ENCODE measurements around the gene ADCY6. TPM values are rescaled to one million over a fixed set of nuclear protein-coding genes. Genes with fewer than 3 reads are reported as not detected.

ADCY6 gene
- total RNA-seq, 2 experiments from 2014 or later: not detected

DNA sequence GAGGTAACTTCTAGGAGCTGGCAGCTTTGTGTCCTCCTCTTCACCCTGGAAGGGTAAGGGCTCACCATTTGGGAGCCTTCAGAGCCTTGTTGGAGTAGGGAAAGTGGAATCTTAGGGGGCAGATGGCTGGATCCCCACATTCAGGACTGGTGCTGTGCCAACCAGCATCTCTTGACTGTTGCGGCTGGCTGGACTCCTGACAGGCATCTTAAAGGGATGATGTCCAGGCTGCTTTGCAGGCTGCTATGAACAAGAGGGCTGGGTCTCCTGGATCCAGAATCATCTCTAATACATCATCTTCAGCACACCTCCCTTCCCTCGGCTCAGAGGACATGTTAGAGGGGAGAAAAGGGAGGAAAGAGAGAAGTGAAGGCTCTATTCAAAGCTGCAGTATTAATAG lies 33.8 kb upstream of the ADCY6 start:
- Histone ChIP-seq H3K36me3 (ENCODE audit: insufficient read depth, low read length) (no peaks in the 10 kb centered on the region), H3K4me1 (ENCODE audit: insufficient read depth, low read length) (peaks cover 17% of the 10 kb centered on the region), H3K4me3 (ENCODE audit: low read length) (no peak overlapping the region), H3K9me3 (ENCODE audit: control insufficient read depth in 1 of 2, insufficient read depth in 1 of 2, low read length in 2 of 2) (no peaks in the 10 kb centered on the region), H3K27me3 (ENCODE audit: control insufficient read depth in 1 of 2, insufficient read depth in 2 of 2, low read length in 2 of 2) (no peaks in the 10 kb centered on the region), H3K27ac (ENCODE audit: low read depth in 1 of 2, low read length in 2 of 2) (no peak overlapping the region)
- intact Hi-C loops (cut with DNase I, micrococcal nuclease): no loop called here
- DNase-seq (no peak), ATAC-seq (ENCODE audit: poor library complexity) (no peak)
- Mint-ChIP-seq H3K36me3 (ENCODE audit: low read depth) (no peaks in the 10 kb centered on the region), H3K4me3 (no peak overlapping the region), H3K4me1 (ENCODE audit: low read depth) (peaks cover 15% of the 10 kb centered on the region), H3K9me3 (no peaks in the 10 kb centered on the region), H3K27ac (no peak overlapping the region), H3K27me3 (no peaks in the 10 kb centered on the region)
- POLR2A ChIA-PET: no interaction called here
- CTCF ChIA-PET: interaction anchor here (1.7 kb wide), 1 partner anchor 8 kb away, joined by 7 read pairs; no protein-coding TSS in a partner anchor
- TF ChIP-seq, protein P1, sequence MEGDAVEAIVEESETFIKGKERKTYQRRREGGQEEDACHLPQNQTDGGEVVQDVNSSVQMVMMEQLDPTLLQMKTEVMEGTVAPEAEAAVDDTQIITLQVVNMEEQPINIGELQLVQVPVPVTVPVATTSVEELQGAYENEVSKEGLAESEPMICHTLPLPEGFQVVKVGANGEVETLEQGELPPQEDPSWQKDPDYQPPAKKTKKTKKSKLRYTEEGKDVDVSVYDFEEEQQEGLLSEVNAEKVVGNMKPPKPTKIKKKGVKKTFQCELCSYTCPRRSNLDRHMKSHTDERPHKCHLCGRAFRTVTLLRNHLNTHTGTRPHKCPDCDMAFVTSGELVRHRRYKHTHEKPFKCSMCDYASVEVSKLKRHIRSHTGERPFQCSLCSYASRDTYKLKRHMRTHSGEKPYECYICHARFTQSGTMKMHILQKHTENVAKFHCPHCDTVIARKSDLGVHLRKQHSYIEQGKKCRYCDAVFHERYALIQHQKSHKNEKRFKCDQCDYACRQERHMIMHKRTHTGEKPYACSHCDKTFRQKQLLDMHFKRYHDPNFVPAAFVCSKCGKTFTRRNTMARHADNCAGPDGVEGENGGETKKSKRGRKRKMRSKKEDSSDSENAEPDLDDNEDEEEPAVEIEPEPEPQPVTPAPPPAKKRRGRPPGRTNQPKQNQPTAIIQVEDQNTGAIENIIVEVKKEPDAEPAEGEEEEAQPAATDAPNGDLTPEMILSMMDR (IDR thresholded peaks at IDR 0.05): no peak

DNA sequence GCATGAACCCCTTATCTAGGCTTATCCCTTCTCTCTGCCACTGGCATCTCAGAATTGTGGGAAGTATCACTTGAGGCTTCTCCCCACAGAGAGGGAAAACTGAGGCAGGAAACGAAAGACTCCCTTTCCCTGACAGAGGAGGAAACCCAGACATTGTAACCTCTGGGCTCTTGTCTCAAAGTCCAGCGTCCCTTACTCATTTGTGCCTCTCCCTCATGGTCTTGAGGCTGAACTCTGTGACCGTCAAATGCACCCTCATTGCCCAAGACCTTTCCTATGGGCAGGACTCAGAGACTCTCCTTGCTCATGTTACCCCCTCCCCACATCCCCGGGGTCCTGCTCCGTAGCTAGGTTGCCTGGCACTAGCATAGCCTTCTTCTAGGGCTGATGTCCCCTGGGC lies 33.2 kb upstream of the ADCY6 start:
- TF ChIP-seq, protein P1 (IDR thresholded peaks at IDR 0.05): no peak
- peaks cover 19% of the 10 kb centered on the region for H3K4me1 Mint-ChIP-seq (ENCODE audit: low read depth)
- intact Hi-C loops (cut with DNase I, micrococcal nuclease): no loop called here
- no peak overlapping the region for H3K27ac ChIP-seq (ENCODE audit: low read depth in 1 of 2, low read length in 2 of 2)
- no peaks in the 10 kb centered on the region for H3K27me3 ChIP-seq (ENCODE audit: control insufficient read depth in 1 of 2, insufficient read depth in 2 of 2, low read length in 2 of 2)
- ChIA-PET CTCF (no interaction called here), POLR2A (no interaction called here)
- H3K4me1 ChIP-seq (ENCODE audit: insufficient read depth, low read length): peaks cover 23% of the 10 kb centered on the region
- H3K27ac Mint-ChIP-seq: no peak overlapping the region
- H3K4me3 Mint-ChIP-seq: no peak overlapping the region
- no peaks in the 10 kb centered on the region for H3K27me3 Mint-ChIP-seq
- ATAC-seq (ENCODE audit: poor library complexity) (no peak), DNase-seq (no peak)
- no peaks in the 10 kb centered on the region for H3K36me3 Mint-ChIP-seq (ENCODE audit: low read depth)
- no peaks in the 10 kb centered on the region for H3K9me3 Mint-ChIP-seq
- no peaks in the 10 kb centered on the region for H3K9me3 ChIP-seq (ENCODE audit: control insufficient read depth in 1 of 2, insufficient read depth in 1 of 2, low read length in 2 of 2)
- H3K36me3 ChIP-seq (ENCODE audit: insufficient read depth, low read length): no peaks in the 10 kb centered on the region
- no peak overlapping the region for H3K4me3 ChIP-seq (ENCODE audit: low read length)

DNA sequence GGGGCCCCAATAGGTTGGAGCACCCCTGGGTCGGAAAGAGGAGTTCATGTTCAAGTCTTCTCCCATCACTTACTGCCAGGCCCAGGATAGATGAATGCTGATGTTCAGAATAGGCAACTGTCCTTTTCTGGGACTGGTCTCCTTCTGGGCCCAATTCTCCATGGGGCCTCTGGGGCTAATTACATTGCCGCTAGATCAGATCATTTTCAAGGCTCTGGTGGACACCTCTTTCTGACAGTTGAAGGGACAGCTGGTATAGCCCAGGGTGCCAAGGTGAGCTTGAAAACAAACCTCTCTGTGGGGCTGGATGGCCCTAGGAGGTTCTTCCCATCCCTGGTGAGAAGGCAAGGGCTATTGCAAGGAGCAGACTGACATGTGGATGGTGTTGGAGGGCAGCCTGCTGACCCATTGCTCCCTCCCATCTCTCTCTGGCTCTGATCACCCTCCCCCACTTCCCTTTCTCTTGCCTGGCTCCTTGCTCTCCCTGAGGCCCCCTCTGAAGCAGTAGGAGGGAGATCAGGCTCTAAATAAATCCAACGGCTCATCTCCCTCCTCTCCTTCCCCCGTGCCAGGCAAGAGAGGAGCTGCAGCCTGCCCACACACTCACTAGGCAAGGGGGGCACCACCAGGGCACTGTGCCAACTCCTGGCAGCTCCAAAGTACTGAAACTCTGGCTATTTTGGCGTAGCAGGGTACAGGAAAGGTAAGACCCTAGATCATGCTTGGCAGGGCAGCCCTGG lies 31.3 kb upstream of the ADCY6 start:
- Mint-ChIP-seq H3K4me3 (peak overlapping the region; percentile 93), H3K27ac (no peak overlapping the region), H3K4me1 (ENCODE audit: low read depth) (peaks cover 36% of the 10 kb centered on the region), H3K36me3 (ENCODE audit: low read depth) (no peaks in the 10 kb centered on the region), H3K9me3 (no peaks in the 10 kb centered on the region), H3K27me3 (no peaks in the 10 kb centered on the region)
- ChIA-PET CTCF (no interaction called here), POLR2A (interaction anchor here (1.5 to 2.3 kb wide), 2 partner anchors 31 to 161 kb away, joined by 4 to 7 read pairs; partner anchors contain the start of gene DDX23)
- no peaks in the 10 kb centered on the region for H3K36me3 ChIP-seq (ENCODE audit: insufficient read depth, low read length)
- TF ChIP-seq, protein P1 (IDR thresholded peaks at IDR 0.05): no peak
- H3K4me1 ChIP-seq (ENCODE audit: insufficient read depth, low read length): peaks cover 42% of the 10 kb centered on the region
- no peak overlapping the region for H3K4me3 ChIP-seq (ENCODE audit: low read length)
- ATAC-seq (ENCODE audit: poor library complexity) (no peak), DNase-seq (no peak)
- H3K27me3 ChIP-seq (ENCODE audit: control insufficient read depth in 1 of 2, insufficient read depth in 2 of 2, low read length in 2 of 2): no peaks in the 10 kb centered on the region
- intact Hi-C loops (cut with DNase I, micrococcal nuclease): no loop called here
- H3K9me3 ChIP-seq (ENCODE audit: control insufficient read depth in 1 of 2, insufficient read depth in 1 of 2, low read length in 2 of 2): no peaks in the 10 kb centered on the region
- H3K27ac ChIP-seq (ENCODE audit: low read depth in 1 of 2, low read length in 2 of 2): no peak overlapping the region

All from CD4-positive, alpha-beta T cell (primary cell).